HEK293 (cell line): ENCODE results near the gene NDUFA3.

ENCODE experiments used
- CTCF ChIA-PET: fragments of 350-600 bp; formaldehyde crosslinking; extraction: SDS; loops from one replicate; lab custom pipeline; 2021; ENCODE audit warnings: antibody characterized with exemption; lab: Yijun Ruan, JAX
- POLR2A ChIA-PET: fragments of 300-600 bp; formaldehyde crosslinking; extraction: SDS; loops from one replicate; lab custom pipeline; 2020; ENCODE audit warnings: antibody characterized with exemption, inconsistent platforms; lab: Yijun Ruan, JAX
- H3K27ac ChIP-seq: fragments of 200-500 bp; sonication (Bioruptor generic); 2 replicates; pipeline ENCODE4 v1.5.1; 2014; ENCODE audit warnings: low read depth, low read length, control low read depth, inconsistent platforms; ENCODE audit errors: extremely low read depth
- H3K36me3 ChIP-seq, 2 experiments: fragments of 200-500 bp in 1 of 2; sonication (Bioruptor generic) in 1 of 2; 1 replicate in 1 of 2; 2 replicates in 1 of 2; pipeline ENCODE4 v1.5.1; 2014 to 2017; ENCODE audit warnings: inconsistent platforms in 2 of 2, low read length in 2 of 2; ENCODE audit not compliant: control insufficient read depth in 2 of 2, insufficient read depth in 1 of 2
- H3K4me1 ChIP-seq: fragments of 200-500 bp; sonication (Bioruptor generic); 2 replicates; pipeline ENCODE4 v1.5.1; 2014; ENCODE audit warnings: mild to moderate bottlenecking, low read length, inconsistent platforms; ENCODE audit not compliant: control insufficient read depth, insufficient read depth
- H3K4me3 ChIP-seq: 2 replicates; pipeline ENCODE4 v1.5.1; 2011; ENCODE audit warnings: low read depth, mild to moderate bottlenecking, control low read depth, low read length, moderate library complexity
- H3K9me3 ChIP-seq: fragments of 200-500 bp; sonication (Bioruptor generic); 2 replicates; pipeline ENCODE4 v1.5.1; 2014; ENCODE audit warnings: low read depth, low read length, inconsistent platforms; ENCODE audit not compliant: control insufficient read depth, insufficient read depth
- EGR2 ChIP-seq: fragments of 450-650 bp; formaldehyde crosslinking; IDR thresholded peaks from 2 replicates; pipeline ENCODE4 v1.5.1; 2016; ENCODE audit warnings: low read depth, missing biosample characterization, missing genetic modification characterization
- HOXC10 ChIP-seq: sonication (generic); formaldehyde crosslinking; IDR thresholded peaks from 2 replicates; pipeline ENCODE4 v1.8.1; 2023; ENCODE audit warnings: mild to moderate bottlenecking, missing genetic modification reagents
- KLF16 ChIP-seq: fragments of 450-650 bp; formaldehyde crosslinking; IDR thresholded peaks from 2 replicates; pipeline ENCODE4 v1.5.1; 2017; ENCODE audit warnings: missing biosample characterization, missing genetic modification characterization
- MEIS1 ChIP-seq: sonication (generic); formaldehyde crosslinking; IDR thresholded peaks from 2 replicates; pipeline ENCODE4 v1.8.1; 2022; ENCODE audit warnings: missing genetic modification reagents, mild to moderate bottlenecking, borderline replicate concordance
- SCRT1 ChIP-seq: fragments of 450-650 bp; formaldehyde crosslinking; IDR thresholded peaks from 2 replicates; pipeline ENCODE4 v1.5.1; 2016; ENCODE audit warnings: missing biosample characterization, missing genetic modification characterization, borderline replicate concordance
- SP2 ChIP-seq: fragments of 450-650 bp; formaldehyde crosslinking; IDR thresholded peaks from 2 replicates; pipeline ENCODE4 v1.5.1; 2016; ENCODE audit warnings: missing biosample characterization, missing genetic modification characterization
- ZFHX2 ChIP-seq: fragments of 450-650 bp; formaldehyde crosslinking; conservative IDR thresholded peaks from 2 replicates; pipeline ENCODE4 v1.5.1; 2016; ENCODE audit warnings: missing biosample characterization, missing genetic modification characterization
- ZNF112 ChIP-seq: fragments of 450-650 bp; formaldehyde crosslinking; IDR thresholded peaks from 2 replicates; pipeline ENCODE4 v1.5.0; 2017; ENCODE audit warnings: missing biosample characterization, missing genetic modification characterization
- ZNF140 ChIP-seq: fragments of 450-650 bp; formaldehyde crosslinking; IDR thresholded peaks from 2 replicates; pipeline ENCODE4 v1.5.1; 2016; ENCODE audit warnings: missing biosample characterization, missing genetic modification characterization
- ZNF174 ChIP-seq: fragments of 450-650 bp; formaldehyde crosslinking; IDR thresholded peaks from 2 replicates; pipeline ENCODE4 v1.5.0; 2017; ENCODE audit warnings: missing biosample characterization, mild to moderate bottlenecking, missing genetic modification characterization
- ZNF19 ChIP-seq: fragments of 450-650 bp; formaldehyde crosslinking; IDR thresholded peaks from 2 replicates; pipeline ENCODE4; 2016; ENCODE audit warnings: missing biosample characterization, missing genetic modification characterization, low read depth
- ZNF223 ChIP-seq: fragments of 450-650 bp; formaldehyde crosslinking; IDR thresholded peaks from 2 replicates; pipeline ENCODE4 v1.5.1; 2016; ENCODE audit warnings: missing biosample characterization, missing genetic modification characterization
- ZNF266 ChIP-seq: fragments of 450-650 bp; formaldehyde crosslinking; IDR thresholded peaks from 2 replicates; pipeline ENCODE4 v1.5.1; 2016; ENCODE audit warnings: missing biosample characterization, missing genetic modification characterization, low read depth
- ZNF311 ChIP-seq: fragments of 450-650 bp; formaldehyde crosslinking; IDR thresholded peaks from 2 replicates; pipeline ENCODE4 v1.5.1; 2017; ENCODE audit warnings: missing biosample characterization, missing genetic modification characterization, borderline replicate concordance
- ZNF350 ChIP-seq: fragments of 450-650 bp; formaldehyde crosslinking; IDR thresholded peaks from 2 replicates; pipeline ENCODE4 v1.5.0; 2017; ENCODE audit warnings: missing biosample characterization, mild to moderate bottlenecking, missing genetic modification characterization
- ZNF571 ChIP-seq: fragments of 450-650 bp; formaldehyde crosslinking; IDR thresholded peaks from 2 replicates; pipeline ENCODE4 v1.5.0; 2017; ENCODE audit warnings: missing biosample characterization, missing genetic modification characterization
- ZNF585B ChIP-seq: fragments of 450-650 bp; formaldehyde crosslinking; IDR thresholded peaks from 2 replicates; pipeline ENCODE4 v1.5.1; 2016; ENCODE audit warnings: missing biosample characterization, missing genetic modification characterization
- ZNF624 ChIP-seq: fragments of 450-650 bp; formaldehyde crosslinking; IDR thresholded peaks from 2 replicates; pipeline ENCODE4 v1.5.1; 2017; ENCODE audit warnings: missing biosample characterization, missing genetic modification characterization
- ZNF791 ChIP-seq: fragments of 450-650 bp; formaldehyde crosslinking; IDR thresholded peaks from 2 replicates; pipeline ENCODE4 v1.5.1; 2016; ENCODE audit warnings: missing biosample characterization, missing genetic modification characterization
- ZNF792 ChIP-seq: fragments of 450-650 bp; formaldehyde crosslinking; IDR thresholded peaks from 2 replicates; pipeline ENCODE4 v1.5.1; 2016; ENCODE audit warnings: missing biosample characterization, missing genetic modification characterization
- TF ChIP-seq, protein P1 (sequence below): fragments of 450-650 bp; formaldehyde crosslinking; IDR thresholded peaks from 2 replicates; pipeline ENCODE4 v1.5.1; 2016; ENCODE audit warnings: missing biosample characterization, missing genetic modification characterization
- TF ChIP-seq, protein P2 (sequence below): fragments of 450-650 bp; formaldehyde crosslinking; IDR thresholded peaks from 2 replicates; pipeline ENCODE4 v1.5.1; 2016; ENCODE audit warnings: missing biosample characterization, missing genetic modification characterization
- TF ChIP-seq, protein P3 (sequence below): fragments of 450-650 bp; IDR thresholded peaks from 2 replicates; pipeline ENCODE4 v1.5.1; 2018; ENCODE audit warnings: missing biosample characterization, missing genetic modification characterization
- TF ChIP-seq, protein P4 (sequence below): fragments of 450-650 bp; formaldehyde crosslinking; IDR thresholded peaks from 2 replicates; pipeline ENCODE4 v1.5.1; 2016; ENCODE audit warnings: missing biosample characterization, missing genetic modification characterization
- TF ChIP-seq, protein P5 (sequence below): fragments of 450-650 bp; formaldehyde crosslinking; IDR thresholded peaks from 2 replicates; pipeline ENCODE4 v1.5.1; 2016; ENCODE audit warnings: missing biosample characterization, missing genetic modification characterization

Gene NDUFA3

DNA sequence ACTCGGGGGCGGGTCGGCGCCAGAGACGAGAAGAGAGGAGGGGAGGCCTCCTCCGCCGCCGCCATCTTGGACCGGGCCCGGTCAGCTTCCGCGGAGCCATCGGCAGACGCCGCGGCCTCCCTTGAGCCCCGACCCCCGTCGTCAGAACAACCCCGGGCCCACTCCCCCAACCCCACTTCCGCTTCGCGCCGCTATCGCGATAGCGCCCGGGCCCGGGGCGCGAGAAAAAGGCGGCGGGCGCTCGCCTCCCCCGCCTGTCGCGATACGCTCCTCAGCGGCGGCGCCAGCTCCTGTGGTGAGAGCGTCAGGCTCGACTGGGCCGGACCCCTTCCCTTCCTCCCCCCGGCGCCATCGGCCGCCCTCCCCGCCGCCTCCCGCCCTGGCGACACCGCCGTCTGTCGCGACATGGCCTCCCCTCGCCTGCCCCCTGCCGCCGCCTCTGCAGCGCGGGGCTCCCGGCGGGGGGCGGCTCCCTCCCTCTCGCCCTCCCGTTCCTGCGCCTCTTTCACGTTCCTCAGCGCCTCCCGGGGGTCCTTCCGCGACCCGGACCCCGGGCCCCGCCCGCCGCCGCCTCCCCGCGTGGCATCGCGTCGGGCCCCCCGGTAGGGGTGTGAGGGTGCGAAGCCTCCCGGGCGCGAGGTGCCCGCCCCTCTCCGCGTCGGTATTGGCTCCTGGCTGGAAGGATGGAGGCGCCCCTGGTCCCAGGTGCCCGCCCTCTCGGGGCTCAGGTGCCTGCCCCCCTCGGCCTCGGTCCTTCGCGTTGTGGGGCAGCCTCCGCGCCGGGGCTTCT is 35.2 kb downstream of the NDUFA3 start, which contains the start of gene CNOT3 (continued):
- no peak for TF ChIP-seq ZNF350 (tag by site-specific recombination)
- 0 out of 2 replicates have a peak, but pooled peaks have one; percentile 27 for TF ChIP-seq ZNF174
- TF ChIP-seq ZNF311 (tag by site-specific recombination), result no peak
- TF ChIP-seq ZNF112, result no peak
- TF ChIP-seq ZNF266 (tag by site-specific recombination), result no peak
- TF ChIP-seq ZNF624 (tag by site-specific recombination), result no peak
- no peak for TF ChIP-seq SCRT1
- no peak for TF ChIP-seq ZNF19 (tag by site-specific recombination)
- TF ChIP-seq, protein P1, sequence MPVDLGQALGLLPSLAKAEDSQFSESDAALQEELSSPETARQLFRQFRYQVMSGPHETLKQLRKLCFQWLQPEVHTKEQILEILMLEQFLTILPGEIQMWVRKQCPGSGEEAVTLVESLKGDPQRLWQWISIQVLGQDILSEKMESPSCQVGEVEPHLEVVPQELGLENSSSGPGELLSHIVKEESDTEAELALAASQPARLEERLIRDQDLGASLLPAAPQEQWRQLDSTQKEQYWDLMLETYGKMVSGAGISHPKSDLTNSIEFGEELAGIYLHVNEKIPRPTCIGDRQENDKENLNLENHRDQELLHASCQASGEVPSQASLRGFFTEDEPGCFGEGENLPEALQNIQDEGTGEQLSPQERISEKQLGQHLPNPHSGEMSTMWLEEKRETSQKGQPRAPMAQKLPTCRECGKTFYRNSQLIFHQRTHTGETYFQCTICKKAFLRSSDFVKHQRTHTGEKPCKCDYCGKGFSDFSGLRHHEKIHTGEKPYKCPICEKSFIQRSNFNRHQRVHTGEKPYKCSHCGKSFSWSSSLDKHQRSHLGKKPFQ (tag by site-specific recombination), result no peak
- TF ChIP-seq, protein P2, sequence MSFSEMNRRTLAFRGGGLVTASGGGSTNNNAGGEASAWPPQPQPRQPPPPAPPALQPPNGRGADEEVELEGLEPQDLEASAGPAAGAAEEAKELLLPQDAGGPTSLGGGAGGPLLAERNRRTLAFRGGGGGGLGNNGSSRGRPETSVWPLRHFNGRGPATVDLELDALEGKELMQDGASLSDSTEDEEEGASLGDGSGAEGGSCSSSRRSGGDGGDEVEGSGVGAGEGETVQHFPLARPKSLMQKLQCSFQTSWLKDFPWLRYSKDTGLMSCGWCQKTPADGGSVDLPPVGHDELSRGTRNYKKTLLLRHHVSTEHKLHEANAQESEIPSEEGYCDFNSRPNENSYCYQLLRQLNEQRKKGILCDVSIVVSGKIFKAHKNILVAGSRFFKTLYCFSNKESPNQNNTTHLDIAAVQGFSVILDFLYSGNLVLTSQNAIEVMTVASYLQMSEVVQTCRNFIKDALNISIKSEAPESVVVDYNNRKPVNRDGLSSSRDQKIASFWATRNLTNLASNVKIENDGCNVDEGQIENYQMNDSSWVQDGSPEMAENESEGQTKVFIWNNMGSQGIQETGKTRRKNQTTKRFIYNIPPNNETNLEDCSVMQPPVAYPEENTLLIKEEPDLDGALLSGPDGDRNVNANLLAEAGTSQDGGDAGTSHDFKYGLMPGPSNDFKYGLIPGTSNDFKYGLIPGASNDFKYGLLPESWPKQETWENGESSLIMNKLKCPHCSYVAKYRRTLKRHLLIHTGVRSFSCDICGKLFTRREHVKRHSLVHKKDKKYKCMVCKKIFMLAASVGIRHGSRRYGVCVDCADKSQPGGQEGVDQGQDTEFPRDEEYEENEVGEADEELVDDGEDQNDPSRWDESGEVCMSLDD (tag by site-specific recombination), result 0 out of 2 replicates have a peak, but pooled peaks have one; percentile 15
- no peak for TF ChIP-seq ZNF791
- TF ChIP-seq ZNF571 (tag by site-specific recombination), result no peak
- no peak for TF ChIP-seq HOXC10 (CRISPR knock-in tag)
- peak; percentile 47; the same call in 1 of the 2 replicates for TF ChIP-seq KLF16 (tag by site-specific recombination)
- no peak for TF ChIP-seq ZNF140 (tag by site-specific recombination)
- TF ChIP-seq, protein P3, sequence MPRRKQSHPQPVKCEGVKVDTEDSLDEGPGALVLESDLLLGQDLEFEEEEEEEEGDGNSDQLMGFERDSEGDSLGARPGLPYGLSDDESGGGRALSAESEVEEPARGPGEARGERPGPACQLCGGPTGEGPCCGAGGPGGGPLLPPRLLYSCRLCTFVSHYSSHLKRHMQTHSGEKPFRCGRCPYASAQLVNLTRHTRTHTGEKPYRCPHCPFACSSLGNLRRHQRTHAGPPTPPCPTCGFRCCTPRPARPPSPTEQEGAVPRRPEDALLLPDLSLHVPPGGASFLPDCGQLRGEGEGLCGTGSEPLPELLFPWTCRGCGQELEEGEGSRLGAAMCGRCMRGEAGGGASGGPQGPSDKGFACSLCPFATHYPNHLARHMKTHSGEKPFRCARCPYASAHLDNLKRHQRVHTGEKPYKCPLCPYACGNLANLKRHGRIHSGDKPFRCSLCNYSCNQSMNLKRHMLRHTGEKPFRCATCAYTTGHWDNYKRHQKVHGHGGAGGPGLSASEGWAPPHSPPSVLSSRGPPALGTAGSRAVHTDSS (tag by site-specific recombination), result no peak
- TF ChIP-seq, protein P4, sequence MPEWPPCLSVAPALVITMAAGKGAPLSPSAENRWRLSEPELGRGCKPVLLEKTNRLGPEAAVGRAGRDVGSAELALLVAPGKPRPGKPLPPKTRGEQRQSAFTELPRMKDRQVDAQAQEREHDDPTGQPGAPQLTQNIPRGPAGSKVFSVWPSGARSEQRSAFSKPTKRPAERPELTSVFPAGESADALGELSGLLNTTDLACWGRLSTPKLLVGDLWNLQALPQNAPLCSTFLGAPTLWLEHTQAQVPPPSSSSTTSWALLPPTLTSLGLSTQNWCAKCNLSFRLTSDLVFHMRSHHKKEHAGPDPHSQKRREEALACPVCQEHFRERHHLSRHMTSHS (tag by site-specific recombination), result no peak
- no peak for TF ChIP-seq MEIS1

DNA sequence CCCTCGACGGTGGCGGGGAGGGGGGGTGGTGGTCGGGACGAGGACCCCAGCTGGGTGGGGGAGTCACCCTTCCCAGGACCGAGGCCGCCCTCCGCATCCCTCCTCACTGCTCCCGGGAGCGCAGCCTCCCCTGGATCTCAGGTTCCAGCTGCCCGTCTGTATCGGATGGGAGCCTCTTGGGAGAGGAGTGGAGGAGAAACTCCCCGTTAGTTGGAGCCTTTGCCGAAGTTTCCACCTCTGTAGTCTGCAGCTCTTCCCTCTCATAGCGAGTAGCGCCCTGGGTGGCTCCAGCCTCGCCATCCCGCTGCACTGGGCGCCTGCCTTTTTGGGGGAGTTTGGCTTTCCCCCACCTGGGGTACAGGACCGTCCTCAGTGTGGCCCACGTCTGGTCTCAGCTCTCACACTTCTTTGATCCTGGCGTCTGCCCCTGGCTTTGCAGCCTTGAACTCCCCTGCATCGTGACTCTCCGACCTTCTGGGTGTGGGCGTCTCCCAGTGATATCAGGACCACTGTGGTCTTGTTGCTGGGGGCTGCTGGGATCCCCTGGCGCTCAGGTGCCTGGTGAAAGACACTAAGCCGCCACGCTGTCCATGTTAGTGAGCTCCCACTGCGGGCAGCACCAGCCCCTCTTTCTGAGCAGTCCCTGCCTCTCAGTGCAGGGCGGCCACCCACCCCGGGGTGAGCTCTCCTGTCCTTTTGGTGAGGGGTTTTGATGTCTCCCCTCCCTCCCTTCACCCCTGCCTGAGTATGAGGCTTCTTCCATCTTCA is 36.0 kb downstream of the NDUFA3 start:
- peak overlapping the region; percentile 88 for H3K27ac ChIP-seq
- CTCF ChIA-PET, result interaction anchor here (0.7 to 1.5 kb wide), 2 partner anchors 28 to 93 kb away, joined by 3 to 6 read pairs; no protein-coding TSS in a partner anchor
- H3K9me3 ChIP-seq, result peaks cover under 1% of the 10 kb centered on the region; the same call in 1 of the 2 replicates
- peak overlapping the region; percentile 94 for H3K4me3 ChIP-seq
- POLR2A ChIA-PET, result interaction anchor here (0.8 to 5.5 kb wide), 5 partner anchors 12 to 50 kb away, joined by 3 to 116 read pairs (median 63); partner anchors contain the start of genes MBOAT7, PRPF31, TFPT and TSEN34
- H3K4me1 ChIP-seq, result peaks cover 13% of the 10 kb centered on the region
- peaks cover 16 to 52% of the 10 kb centered on the region in 2 experiments for H3K36me3 ChIP-seq
- no peak for TF ChIP-seq ZNF792 (tag by site-specific recombination)
- TF ChIP-seq, protein P5, sequence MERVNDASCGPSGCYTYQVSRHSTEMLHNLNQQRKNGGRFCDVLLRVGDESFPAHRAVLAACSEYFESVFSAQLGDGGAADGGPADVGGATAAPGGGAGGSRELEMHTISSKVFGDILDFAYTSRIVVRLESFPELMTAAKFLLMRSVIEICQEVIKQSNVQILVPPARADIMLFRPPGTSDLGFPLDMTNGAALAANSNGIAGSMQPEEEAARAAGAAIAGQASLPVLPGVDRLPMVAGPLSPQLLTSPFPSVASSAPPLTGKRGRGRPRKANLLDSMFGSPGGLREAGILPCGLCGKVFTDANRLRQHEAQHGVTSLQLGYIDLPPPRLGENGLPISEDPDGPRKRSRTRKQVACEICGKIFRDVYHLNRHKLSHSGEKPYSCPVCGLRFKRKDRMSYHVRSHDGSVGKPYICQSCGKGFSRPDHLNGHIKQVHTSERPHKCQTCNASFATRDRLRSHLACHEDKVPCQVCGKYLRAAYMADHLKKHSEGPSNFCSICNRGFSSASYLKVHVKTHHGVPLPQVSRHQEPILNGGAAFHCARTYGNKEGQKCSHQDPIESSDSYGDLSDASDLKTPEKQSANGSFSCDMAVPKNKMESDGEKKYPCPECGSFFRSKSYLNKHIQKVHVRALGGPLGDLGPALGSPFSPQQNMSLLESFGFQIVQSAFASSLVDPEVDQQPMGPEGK (tag by site-specific recombination), result no peak
- no peak for TF ChIP-seq ZNF585B (tag by site-specific recombination)
- no peak for TF ChIP-seq ZNF223 (tag by site-specific recombination)
- TF ChIP-seq EGR2 (tag by site-specific recombination), result peak; percentile 37; the same call in 1 of the 2 replicates
- TF ChIP-seq SP2, result 0 out of 2 replicates have a peak, but pooled peaks have one; percentile 2
- TF ChIP-seq ZFHX2 (tag by site-specific recombination), result peak; percentile 49; the same call in 1 of the 2 replicates
- TF ChIP-seq, all 188 proteins: peak for 3
